Upper lobe of left lung (tissue), 4 donors: ENCODE data around the gene TVP23B.
"Not testable (repeated sequence)": the region's sequence is repeated elsewhere in the genome, so short reads cannot be mapped to it uniquely, and the experiment has no call there.

Source experiments
- POLR2A ChIP-seq, 4 donors: fragments of 450-650 bp; IDR thresholded peaks; one replicate each; pipeline ENCODE4 v1.5.1; 2016 to 2017; ENCODE audit warnings: antibody characterized with exemption in 4 of 4, mild to moderate bottlenecking in 2 of 4
- POLR2AphosphoS5 ChIP-seq, 2 donors: sonication (generic); formaldehyde crosslinking; IDR thresholded peaks; one replicate each; pipeline ENCODE4 v1.5.1; 2017; ENCODE audit warnings: antibody characterized with exemption in 2 of 2
- TF ChIP-seq, protein P1 (sequence below), 6 experiments: fragments of 450-650 bp in 4 of 6; fragments of 200-600 bp in 2 of 6; sonication (generic) in 2 of 6; IDR thresholded peaks; one replicate each; pipeline ENCODE4 v1.5.1; 2016 to 2019; ENCODE audit warnings: antibody characterized with exemption in 6 of 6

DNA sequence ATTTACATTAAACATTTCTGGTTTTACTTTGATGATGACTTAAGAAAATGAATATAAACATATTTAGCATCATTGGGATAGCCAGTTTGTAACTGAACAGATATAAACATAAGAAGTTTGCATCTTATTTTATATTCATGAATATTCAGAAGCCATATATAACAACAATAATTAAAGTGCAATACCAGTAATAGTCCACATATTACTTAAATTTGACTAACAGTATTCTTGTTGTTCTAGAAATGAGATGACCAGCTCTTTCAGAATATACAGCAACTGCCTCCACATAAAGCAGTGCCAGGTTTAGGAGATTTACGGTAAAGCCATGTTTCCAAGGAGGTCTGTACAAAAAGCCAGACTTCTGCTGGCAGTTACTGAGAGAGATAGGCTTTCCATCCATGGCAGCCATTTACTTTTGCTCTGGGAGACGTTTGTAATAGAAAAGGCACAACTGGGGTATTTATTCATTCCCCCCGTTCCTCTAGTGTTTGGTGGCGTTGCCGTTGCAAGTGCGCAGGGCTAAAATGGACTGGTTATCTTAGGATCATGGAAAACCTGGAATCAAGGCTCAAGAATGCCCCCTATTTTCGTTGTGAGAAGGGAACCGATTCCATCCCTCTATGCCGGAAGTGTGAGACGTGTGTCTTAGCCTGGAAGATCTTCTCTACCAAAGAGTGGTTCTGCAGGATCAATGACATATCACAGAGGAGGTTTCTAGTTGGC lies 37.1 kb upstream of the TVP23B start, which contains the start of gene FBXW10:
- TF ChIP-seq POLR2AphosphoS5, POLR2A (IDR thresholded peaks at IDR 0.05): not testable (repeated sequence)
- TF ChIP-seq, protein P1, sequence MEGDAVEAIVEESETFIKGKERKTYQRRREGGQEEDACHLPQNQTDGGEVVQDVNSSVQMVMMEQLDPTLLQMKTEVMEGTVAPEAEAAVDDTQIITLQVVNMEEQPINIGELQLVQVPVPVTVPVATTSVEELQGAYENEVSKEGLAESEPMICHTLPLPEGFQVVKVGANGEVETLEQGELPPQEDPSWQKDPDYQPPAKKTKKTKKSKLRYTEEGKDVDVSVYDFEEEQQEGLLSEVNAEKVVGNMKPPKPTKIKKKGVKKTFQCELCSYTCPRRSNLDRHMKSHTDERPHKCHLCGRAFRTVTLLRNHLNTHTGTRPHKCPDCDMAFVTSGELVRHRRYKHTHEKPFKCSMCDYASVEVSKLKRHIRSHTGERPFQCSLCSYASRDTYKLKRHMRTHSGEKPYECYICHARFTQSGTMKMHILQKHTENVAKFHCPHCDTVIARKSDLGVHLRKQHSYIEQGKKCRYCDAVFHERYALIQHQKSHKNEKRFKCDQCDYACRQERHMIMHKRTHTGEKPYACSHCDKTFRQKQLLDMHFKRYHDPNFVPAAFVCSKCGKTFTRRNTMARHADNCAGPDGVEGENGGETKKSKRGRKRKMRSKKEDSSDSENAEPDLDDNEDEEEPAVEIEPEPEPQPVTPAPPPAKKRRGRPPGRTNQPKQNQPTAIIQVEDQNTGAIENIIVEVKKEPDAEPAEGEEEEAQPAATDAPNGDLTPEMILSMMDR (IDR thresholded peaks at IDR 0.05): not testable (repeated sequence)
